Measurements from ENCODE around the gene TROAP.
"Not testable (repeated sequence)": the region's sequence is repeated elsewhere in the genome, so short reads cannot be mapped to it uniquely, and the experiment has no call there.

The TROAP gene

GRCh38 chr12:49294086-49294803, 28.8 kb upstream of the TROAP start:
- DNase-seq (ENCODE audit: low read depth in 2 of 2) = no peak

GRCh38 chr12:49294804-49295081, 28.3 kb upstream of the TROAP start:
- no peak for DNase-seq (ENCODE audit: low read depth in 2 of 2)

DNA sequence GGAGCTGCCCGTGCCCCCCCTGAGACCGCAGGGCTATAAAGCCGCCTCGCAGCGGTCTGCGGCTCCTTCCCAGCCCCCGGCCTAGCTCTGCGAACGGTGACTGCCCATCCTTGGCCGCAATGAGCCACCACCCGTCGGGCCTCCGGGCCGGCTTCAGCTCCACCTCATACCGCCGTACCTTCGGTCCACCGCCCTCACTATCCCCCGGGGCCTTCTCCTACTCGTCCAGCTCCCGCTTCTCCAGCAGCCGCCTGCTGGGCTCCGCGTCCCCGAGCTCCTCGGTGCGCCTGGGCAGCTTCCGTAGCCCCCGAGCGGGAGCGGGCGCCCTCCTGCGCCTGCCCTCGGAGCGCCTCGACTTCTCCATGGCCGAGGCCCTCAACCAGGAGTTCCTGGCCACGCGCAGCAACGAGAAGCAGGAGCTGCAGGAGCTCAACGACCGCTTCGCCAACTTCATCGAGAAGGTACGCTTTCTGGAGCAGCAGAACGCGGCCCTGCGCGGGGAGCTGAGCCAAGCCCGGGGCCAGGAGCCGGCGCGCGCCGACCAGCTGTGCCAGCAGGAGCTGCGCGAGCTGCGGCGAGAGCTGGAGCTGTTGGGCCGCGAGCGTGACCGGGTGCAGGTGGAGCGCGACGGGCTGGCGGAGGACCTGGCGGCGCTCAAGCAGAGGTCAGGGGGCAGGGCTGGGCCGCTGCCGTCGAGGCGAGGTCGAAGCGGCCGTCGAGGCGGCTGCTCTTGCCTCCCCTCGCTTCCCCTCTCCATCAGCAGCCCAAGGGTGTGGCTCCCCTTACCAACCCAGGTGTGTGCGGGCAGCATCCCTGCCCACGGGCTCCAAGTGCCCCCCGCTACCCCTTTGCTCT, 27.7 kb upstream of the TROAP start, which contains the start of gene PRPH:
Gene PRPH (plus strand): TSS at position 66 of the 855 bp plus-strand sequence. CDS start 54 bp downstream, at position 120.
- no peak for DNase-seq (ENCODE audit: low read depth in 2 of 2)

DNA sequence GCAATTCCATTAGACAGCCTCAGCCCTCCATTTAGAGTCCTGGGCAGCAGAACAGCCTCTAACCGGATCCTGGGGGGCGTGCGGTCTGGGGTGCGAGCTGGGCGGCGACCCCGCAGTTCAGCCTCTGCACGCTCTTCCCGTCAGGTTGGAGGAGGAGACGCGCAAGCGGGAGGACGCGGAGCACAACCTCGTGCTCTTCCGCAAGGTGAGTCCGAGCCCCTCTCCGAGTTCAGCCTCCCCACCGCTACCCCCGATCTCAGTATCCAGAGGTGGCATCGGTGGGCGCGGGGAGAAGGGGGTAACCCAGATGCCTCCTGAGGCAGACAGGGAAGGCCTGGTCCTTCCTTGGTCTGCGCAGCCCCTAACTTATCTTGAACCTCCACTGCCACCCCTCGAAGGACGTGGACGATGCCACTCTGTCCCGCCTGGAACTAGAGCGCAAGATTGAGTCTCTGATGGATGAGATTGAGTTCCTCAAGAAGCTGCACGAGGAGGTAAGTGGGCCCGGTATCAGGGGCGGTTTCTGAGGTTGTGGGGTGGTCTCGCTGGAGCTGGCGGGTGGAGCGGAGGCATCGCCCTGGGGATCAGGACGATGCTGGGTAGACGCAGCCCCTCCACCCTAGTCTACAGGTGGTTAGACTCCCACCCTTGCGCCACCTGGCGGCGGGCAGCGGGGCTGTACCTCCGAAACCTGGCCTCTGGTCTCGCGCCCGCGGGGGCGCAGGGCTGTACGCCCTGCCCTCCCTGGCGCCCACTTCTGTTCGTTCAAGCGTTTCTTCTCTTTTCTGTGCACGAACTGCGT, 26.8 kb upstream of the TROAP start:
- peak; percentile 30 to 36 for DNase-seq (ENCODE audit: low read depth in 2 of 2)

DNA sequence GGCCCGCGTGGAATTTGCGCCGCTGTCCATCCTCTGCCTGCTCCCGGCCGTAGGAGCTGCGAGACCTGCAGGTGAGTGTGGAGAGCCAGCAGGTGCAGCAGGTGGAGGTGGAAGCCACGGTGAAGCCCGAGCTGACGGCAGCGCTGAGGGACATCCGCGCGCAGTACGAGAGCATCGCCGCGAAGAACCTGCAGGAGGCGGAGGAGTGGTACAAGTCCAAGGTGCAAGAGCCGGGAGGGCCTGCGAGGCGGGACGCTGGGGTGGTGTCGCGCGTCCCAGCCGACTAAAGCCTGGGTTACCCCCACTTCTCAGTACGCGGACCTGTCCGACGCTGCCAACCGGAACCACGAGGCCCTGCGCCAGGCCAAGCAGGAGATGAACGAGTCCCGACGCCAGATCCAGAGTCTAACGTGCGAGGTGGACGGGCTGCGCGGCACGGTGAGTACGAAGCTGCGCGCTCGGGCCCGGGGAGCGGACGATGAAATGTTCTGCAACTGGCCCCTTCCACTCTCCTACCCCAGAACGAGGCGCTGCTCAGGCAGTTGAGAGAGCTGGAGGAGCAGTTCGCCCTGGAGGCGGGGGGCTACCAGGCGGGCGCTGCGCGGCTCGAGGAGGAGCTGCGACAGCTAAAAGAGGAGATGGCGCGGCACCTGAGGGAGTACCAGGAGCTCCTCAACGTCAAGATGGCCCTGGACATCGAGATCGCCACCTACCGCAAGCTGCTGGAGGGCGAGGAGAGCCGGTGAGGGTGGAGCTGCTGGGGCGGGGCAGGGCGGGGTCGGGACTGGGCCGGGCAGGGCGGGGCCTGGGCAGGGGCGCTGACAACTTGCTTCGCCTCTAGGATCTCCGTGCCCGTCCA, 26.0 kb upstream of the TROAP start:
- DNase-seq (ENCODE audit: low read depth in 2 of 2) = no peak

DNA sequence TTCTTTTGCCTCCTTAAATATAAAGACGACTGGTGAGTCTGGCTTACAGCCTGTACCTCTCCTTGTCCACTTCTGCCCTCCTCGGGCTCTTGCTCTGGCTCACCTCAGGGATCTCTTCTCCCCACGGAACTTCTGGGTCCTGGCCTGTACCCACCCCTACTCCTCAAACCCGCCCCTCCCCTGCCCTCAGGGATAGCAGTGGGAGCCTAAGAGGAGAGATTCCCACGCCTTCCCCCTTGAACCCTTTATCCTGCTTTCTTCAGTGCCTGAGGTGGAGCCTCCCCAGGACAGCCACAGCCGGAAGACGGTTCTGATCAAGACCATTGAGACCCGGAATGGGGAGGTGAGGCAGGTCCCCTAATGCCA, 25.4 kb upstream of the TROAP start:
- DNase-seq (ENCODE audit: low read depth in 2 of 2) = no peak

DNA sequence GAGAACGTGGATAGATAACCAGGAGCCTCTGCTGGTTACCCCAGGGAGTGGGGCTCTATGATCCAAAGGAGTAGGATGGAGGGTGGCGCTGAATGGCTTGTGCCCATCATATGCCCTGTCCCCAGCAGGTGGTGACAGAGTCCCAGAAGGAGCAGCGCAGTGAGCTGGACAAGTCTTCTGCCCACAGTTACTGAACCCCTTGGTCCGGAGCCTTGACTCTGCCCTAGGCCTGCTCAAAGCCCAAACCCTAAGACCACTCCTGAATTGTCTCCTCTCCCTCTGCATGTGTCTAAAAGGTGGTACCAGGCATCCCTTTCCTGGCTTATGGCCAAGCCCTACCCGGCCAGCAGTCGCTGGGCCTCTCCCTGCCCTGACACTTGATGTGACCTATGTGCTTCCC, 24.9 kb upstream of the TROAP start:
- no peak for DNase-seq (ENCODE audit: low read depth in 2 of 2)

- no peak for DNase-seq (ENCODE audit: low read depth in 2 of 2)
Observed at GRCh38 chr12:49301760-49302159, 21.3 kb upstream of the TROAP start.

- no peak for DNase-seq (ENCODE audit: low read depth in 2 of 2)
Observed at GRCh38 chr12:49304161-49304560, 18.9 kb upstream of the TROAP start.

DNA sequence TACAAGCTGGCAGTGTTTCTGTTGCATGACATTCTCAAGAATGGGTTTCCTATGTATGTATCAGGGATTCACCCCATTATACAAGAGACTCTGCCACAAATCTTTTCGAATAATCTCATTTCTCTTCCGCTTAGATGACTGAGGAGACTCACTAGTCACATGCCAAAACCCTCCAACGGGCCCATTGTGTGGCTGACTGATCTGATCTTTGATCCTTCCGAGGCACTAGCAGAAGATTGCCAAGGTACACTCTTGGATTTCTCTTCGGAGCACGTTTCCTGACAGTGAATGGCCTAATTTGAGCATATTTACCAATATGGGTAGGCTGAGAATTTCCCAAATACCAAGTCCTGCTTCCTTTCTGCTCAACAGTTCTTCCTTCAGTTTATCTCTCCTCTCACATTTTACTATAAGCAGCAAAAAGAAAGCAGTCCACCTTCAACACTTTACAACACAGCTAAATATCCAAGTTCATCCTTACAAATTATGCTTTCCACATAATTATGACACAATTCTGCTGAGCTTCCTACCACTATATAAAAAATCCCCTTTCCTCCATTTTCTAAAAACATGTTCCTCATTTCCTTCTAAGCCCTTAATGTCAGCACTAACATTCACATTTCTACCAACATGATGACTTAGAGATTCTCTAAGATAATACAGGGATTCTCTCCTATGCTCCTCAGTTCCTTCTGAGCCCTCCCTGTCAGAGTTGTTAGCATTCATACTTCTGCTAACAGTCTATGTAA, 17.1 kb upstream of the TROAP start:
- DNase-seq (ENCODE audit: low read depth in 2 of 2) = no peak

DNA sequence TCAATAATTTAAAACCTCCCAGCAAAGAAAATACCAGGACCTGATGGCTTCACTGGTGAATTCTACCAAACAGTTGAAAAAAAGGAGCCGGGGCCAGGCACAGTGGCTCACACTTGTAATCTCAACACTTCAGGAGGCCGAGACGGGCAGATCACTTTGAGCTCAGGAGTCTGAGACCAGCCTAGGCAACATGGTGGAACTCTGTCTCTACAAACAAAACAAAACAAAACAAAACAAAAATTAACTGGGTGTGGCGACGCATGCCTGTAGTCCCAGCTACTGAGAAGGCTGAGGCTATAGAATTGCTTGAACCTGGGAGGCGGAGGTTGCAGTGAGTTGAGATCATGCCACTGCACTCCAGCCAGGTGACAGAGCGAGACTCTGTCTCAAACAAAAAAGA, 13.7 kb upstream of the TROAP start:
- DNase-seq (ENCODE audit: low read depth in 2 of 2) = no peak

DNA sequence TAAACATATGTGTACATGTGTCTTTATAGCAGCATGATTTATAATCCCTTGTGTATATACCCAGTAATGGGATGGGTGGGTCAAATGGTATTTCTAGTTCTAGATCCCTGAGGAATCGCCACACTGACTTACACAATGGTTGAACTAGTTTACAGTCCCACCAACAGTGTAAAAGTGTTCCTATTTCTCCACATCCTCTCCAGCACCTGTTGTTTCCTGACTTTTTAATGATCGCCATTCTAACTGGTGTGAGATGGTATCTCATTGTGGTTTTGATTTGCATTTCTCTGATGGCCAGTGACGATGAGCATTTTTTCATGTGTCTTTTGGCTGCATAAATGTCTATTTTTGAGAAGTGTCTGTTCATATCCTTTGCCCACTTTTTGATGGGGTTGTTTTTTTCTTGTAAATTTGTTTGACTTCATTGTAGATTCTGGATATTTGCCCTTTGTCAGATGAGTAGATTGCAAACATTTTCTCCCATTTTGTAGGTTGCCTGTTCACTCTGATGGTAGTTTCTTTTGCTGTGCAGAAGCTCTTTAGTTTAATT, 12.5 kb upstream of the TROAP start:
- DNase-seq (ENCODE audit: low read depth in 2 of 2) = not testable (repeated sequence)

DNA sequence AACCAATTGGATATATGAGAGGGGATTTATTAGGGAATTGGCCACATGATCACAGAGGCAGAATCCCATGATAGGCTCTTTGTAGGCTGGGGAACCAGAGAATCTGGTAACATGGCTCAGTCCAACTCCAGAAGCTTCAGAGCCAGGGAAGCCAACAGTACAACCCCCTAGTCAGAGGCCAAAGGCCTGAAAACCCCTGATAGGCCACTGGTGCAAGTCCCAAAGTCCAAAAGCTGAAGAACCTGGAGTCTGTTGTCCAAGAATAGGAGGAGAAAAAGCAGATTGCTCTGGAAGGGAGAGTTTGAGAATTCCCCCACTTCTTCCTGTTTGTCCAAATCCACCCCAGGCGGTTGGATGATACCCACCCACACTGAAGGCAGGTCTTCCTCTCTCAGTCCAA, 8.2 kb upstream of the TROAP start:
- DNase-seq (ENCODE audit: low read depth in 2 of 2) = no peak

GRCh38 chr12:49317118-49317517, 5.9 kb upstream of the TROAP start:
- DNase-seq (ENCODE audit: low read depth in 2 of 2) = not testable (repeated sequence)

DNA sequence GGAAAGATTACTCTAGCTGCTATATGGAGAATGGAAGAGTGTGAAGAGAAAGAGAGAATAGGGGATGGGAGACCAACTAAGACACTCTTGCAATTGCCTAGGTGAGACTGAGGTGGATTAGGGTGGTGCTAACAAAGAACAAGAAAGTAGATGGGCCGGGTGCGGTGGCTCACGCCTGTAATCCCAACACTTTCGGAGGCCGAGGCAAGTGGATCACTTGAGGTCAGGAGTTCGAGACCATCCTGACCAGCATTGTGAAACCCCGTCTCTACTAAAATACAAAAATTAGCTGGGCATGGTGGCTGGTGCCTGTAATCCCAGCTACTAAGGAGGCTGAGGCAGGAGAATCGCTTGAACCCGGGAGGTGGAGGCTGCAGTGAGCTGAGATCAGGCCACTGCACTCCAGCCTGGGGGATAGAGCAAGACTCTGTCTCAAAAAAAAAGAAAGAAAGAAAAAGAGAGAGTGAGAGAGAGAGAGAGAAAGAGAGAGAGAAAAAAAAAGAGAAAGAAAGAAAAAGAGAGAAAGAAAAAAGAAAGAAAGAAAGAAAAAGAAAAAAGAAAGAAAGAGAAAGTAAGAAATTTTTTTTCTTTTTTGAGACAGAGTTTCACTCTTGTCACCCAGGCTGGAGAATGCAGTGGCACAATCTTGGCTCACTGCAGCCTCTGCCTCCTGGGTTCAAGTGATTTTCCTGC, 2.5 kb upstream of the TROAP start:
- not testable (repeated sequence) for DNase-seq (ENCODE audit: low read depth in 2 of 2)

- DNase-seq (ENCODE audit: low read depth in 2 of 2) = no peak
Observed at GRCh38 chr12:49322367-49322707, 718 bp upstream of the TROAP start.

- no peak for DNase-seq (ENCODE audit: low read depth in 2 of 2)
Observed at GRCh38 chr12:49323524-49324097, 556 bp downstream of the TROAP start.

DNA sequence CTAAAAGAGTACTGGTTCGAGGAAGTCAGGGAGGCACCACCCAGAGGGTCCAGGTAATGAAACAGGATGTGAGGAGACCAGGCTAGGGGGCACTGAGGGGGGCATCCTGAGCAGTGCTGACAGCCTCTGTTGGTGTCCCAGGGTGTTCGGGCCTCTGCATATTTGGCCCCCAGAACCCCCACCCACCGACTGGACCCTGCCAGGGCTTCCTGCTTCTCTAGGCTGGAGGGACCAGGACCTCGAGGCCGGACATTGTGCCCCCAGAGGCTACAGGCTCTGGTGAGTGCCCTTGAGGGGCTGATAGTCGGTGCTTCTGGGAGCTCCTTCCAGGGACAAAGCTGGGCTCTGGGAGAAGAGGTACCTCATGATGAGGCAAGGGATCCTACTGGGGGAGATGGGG, 2.6 kb downstream of the TROAP start:
- no peak for DNase-seq (ENCODE audit: low read depth in 2 of 2)

DNA sequence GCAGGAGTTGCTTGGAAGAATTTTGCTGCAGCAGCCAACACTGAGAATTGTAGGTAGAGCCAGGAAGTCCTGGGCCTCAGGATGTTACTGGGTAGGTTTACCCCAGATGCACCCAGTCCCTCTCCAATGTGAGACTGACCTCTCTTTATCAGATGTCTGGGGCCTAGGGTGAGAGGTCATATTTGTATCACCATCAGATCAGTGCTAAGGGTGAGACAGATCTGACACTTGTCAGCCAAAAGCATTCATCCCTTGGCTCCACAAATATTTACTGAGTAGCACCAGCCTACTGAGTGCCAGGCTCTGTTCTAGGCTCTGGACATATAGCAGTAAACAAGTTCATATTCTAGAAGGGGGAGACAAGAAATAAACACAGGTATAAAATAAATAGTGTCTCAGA, 4.3 kb downstream of the TROAP start:
- DNase-seq (ENCODE audit: low read depth in 2 of 2) = no peak

DNA sequence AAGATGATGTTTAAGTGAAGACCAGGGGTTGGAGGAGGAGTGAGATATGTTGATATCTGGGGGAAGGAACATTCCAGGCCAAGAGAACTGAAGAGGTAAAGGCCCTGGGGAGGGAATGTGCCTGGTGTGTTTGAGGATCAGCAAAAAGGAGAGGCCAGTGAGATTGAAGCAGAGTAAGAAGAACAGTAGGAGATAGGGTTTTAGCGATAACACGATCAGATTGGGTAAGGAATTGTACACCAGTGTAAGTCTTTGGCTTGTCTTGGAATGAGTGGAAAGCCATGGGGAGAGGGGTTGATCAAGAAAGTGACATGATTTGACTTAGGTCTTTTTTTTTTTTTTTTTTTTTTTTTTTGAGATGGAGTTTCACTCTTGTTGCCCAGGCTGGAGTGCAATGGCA, 4.8 kb downstream of the TROAP start:
- DNase-seq (ENCODE audit: low read depth in 2 of 2) = no peak
